BLaER1 treated with 17β-estradiol and CSF1 and Interleukin-3, amounts not matched to agents 10 nM and 100 nM (cell line): ENCODE results near the gene PREB.

Source experiments
- H3K27ac ChIP-seq, 11 experiments: shearing (Covaris generic); formaldehyde crosslinking; 2 replicates each; pipeline ENCODE4 v1.8.1; 2022
- H3K27me3 ChIP-seq, 11 experiments: shearing (Covaris generic); formaldehyde crosslinking; 2 replicates each; pipeline ENCODE4 v1.8.1; 2022
- H3K36me3 ChIP-seq, 11 experiments: shearing (Covaris generic); formaldehyde crosslinking; 2 replicates each; pipeline ENCODE4 v1.8.1; 2022
- H3K4me1 ChIP-seq, 10 experiments: shearing (Covaris generic); formaldehyde crosslinking; 2 replicates each; pipeline ENCODE4 v1.8.1; 2022
- H3K4me2 ChIP-seq, 11 experiments: shearing (Covaris generic); formaldehyde crosslinking; 2 replicates each; pipeline ENCODE4 v1.8.1; 2022
- H3K4me3 ChIP-seq, 10 experiments: shearing (Covaris generic); formaldehyde crosslinking; 2 replicates each; pipeline ENCODE4 v1.8.1; 2022
- H3K9ac ChIP-seq, 11 experiments: shearing (Covaris generic); formaldehyde crosslinking; 2 replicates each; pipeline ENCODE4 v1.8.1; 2022
- H3K9me3 ChIP-seq, 11 experiments: shearing (Covaris generic); formaldehyde crosslinking; replicated peaks in 1 of 11; 2 replicates each; pipeline ENCODE4 v1.8.1; 2022
- H4K20me1 ChIP-seq, 11 experiments: shearing (Covaris generic); formaldehyde crosslinking; 2 replicates each; pipeline ENCODE4 v1.8.1; 2022
- Cebpa-rat ChIP-seq, 11 experiments: shearing (Covaris generic); IDR thresholded peaks; 2 replicates each; pipeline ENCODE4 v1.8.1; 2022

The PREB gene

DNA sequence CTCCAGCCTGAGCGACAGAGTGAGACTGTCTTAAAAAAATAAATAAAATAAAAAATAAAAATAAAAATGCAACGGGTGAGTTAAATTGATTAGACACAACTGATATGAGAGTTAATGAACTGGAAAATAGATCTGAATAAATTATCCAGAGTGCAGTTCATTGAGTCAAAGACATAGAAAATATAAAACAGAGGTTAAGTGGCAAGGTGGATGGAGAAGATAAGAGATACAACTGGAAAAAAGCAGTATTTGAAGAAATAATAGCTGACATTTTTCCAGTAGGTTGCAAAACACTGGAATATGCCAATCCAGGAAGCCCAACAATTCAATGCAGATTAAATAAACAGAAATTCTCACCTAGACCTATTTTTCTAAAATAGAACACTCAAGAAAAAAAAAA is 26.2 kb downstream of the PREB start:
- no peak overlapping the region for H3K9ac ChIP-seq
- no peak overlapping the region for H3K4me2 ChIP-seq
- no peaks in the 10 kb centered on the region for H3K9me3 ChIP-seq
- H3K4me3 ChIP-seq = no peak overlapping the region
- no peaks in the 10 kb centered on the region for H3K36me3 ChIP-seq
- no peak overlapping the region for H3K27ac ChIP-seq
- peaks cover 9 to 18% (median 13%) of the 10 kb centered on the region in 10 experiments for H3K4me1 ChIP-seq
- TF ChIP-seq Cebpa-rat (IDR thresholded peaks at IDR 0.05) = no peak
- H3K27me3 ChIP-seq = no peaks in the 10 kb centered on the region
- H4K20me1 ChIP-seq = no peaks in the 10 kb centered on the region; a peak in 1 of 22 replicates

DNA sequence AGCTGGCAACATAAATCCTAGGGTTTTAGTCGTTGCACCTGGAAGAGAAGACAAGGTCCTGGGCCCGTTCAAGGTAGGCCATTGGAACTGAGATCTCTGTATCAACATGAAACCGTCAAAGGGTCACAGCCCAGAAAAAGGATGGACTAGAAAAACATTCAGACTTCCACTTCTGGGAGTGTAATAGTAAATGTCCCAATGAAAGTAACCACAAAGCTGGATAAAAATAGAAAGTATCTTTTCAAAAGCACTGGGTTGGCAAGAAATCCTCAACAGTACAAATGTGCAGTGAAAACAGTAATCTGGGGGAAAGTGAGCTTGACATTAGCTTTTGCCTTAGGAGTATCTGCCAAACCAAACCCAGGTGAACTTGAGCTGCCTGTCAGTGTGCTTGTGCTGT is 28.5 kb downstream of the PREB start:
- Histone ChIP-seq H3K9ac (peak overlapping the region in 2 of 11 experiments; percentile 17 to 22; a peak in 1 of 22 replicates), H3K4me3 (no peak overlapping the region), H3K4me2 (peak overlapping the region; percentile 38 to 69 (median 55); a peak in 21 of 22 replicates), H3K27ac (no peak overlapping the region), H3K9me3 (no peaks in the 10 kb centered on the region), H3K27me3 (no peaks in the 10 kb centered on the region), H3K36me3 (no peaks in the 10 kb centered on the region), H4K20me1 (no peaks in the 10 kb centered on the region), H3K4me1 (peaks cover 9 to 18% (median 13%) of the 10 kb centered on the region in 10 experiments)
- TF ChIP-seq Cebpa-rat (IDR thresholded peaks at IDR 0.05) = no peak

DNA sequence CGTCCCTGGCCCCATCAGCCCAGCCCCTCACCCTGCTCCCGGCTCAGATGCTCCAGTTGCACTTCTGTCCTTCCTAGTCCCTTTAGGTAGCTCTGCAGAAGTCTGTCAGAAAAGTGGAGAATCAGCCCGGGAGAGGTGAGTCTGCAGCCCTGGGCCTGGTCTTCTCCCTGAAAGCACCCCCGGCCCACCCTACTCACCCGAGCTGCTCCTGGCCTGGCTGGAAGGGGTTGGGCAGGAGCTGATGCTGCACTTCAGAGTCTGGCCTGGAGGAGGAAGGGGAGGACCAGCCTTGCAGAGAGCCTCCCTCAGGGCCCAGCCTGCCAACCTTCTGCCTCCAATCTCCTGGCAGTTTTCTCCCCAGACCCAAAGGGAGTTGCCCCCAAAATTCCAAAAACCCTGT is 32.1 kb downstream of the PREB start:
- no peaks in the 10 kb centered on the region for H3K9me3 ChIP-seq
- no peak overlapping the region for H3K4me3 ChIP-seq
- no peaks in the 10 kb centered on the region for H3K36me3 ChIP-seq
- peaks cover 13 to 27% (median 17%) of the 10 kb centered on the region in 10 experiments for H3K4me1 ChIP-seq
- H3K4me2 ChIP-seq = no peak overlapping the region
- no peak overlapping the region for H3K9ac ChIP-seq
- no peak for TF ChIP-seq Cebpa-rat (IDR thresholded peaks at IDR 0.05)
- no peaks in the 10 kb centered on the region for H4K20me1 ChIP-seq
- no peak overlapping the region for H3K27ac ChIP-seq
- H3K27me3 ChIP-seq = no peaks in the 10 kb centered on the region

DNA sequence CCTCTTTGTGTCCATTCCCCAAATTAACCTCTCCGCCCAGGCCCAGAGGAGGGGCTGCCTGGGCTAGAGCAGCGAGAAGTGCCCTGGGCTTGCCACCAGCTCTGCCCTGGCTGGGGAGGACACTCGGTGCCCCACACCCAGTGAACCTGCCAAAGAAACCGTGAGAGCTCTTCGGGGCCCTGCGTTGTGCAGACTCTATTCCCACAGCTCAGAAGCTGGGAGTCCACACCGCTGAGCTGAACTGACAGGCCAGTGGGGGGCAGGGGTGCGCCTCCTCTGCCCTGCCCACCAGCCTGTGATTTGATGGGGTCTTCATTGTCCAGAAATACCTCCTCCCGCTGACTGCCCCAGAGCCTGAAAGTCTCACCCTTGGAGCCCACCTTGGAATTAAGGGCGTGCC is 34.4 kb downstream of the PREB start:
- Histone ChIP-seq H3K36me3 (no peaks in the 10 kb centered on the region), H3K27ac (no peak overlapping the region), H4K20me1 (no peaks in the 10 kb centered on the region), H3K4me3 (no peak overlapping the region), H3K27me3 (no peaks in the 10 kb centered on the region), H3K9ac (no peak overlapping the region), H3K9me3 (no peaks in the 10 kb centered on the region), H3K4me2 (no peak overlapping the region), H3K4me1 (peaks cover 16 to 24% (median 19%) of the 10 kb centered on the region in 10 experiments; a peak in 19 of 20 replicates)
- no peak for TF ChIP-seq Cebpa-rat (IDR thresholded peaks at IDR 0.05)

DNA sequence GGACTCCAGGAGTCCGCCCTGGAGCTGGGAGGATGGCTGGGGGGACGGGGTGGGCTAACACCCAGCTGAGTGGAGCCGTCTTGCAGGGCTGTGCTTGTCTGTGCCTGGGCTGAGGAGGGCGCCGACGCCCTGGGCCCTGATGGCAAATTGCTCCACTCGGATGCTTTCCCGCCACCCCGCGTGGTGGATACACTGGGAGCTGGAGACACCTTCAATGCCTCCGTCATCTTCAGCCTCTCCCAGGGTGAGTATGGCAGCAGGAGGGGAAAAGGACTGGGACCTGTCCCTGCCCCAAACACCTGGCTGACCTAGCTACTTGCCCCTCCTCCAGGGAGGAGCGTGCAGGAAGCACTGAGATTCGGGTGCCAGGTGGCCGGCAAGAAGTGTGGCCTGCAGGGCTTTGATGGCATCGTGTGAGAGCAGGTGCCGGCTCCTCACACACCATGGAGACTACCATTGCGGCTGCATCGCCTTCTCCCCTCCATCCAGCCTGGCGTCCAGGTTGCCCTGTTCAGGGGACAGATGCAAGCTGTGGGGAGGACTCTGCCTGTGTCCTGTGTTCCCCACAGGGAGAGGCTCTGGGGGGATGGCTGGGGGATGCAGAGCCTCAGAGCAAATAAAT is 35.0 kb downstream of the PREB start:
- H3K9ac ChIP-seq = peak overlapping the region in 1 of 11 experiments; percentile 19; a peak in 4 of 22 replicates
- no peaks in the 10 kb centered on the region for H3K9me3 ChIP-seq
- H3K27me3 ChIP-seq = no peaks in the 10 kb centered on the region
- peaks cover 15 to 24% (median 19%) of the 10 kb centered on the region in 10 experiments; a peak in 19 of 20 replicates for H3K4me1 ChIP-seq
- H3K4me3 ChIP-seq = no peak overlapping the region
- H3K27ac ChIP-seq = no peak overlapping the region
- TF ChIP-seq Cebpa-rat (IDR thresholded peaks at IDR 0.05) = no peak
- H3K4me2 ChIP-seq = peak overlapping the region in 4 of 11 experiments; percentile 12 to 50 (median 42); a peak in 4 of 22 replicates
- H3K36me3 ChIP-seq = no peaks in the 10 kb centered on the region
- no peaks in the 10 kb centered on the region for H4K20me1 ChIP-seq

DNA sequence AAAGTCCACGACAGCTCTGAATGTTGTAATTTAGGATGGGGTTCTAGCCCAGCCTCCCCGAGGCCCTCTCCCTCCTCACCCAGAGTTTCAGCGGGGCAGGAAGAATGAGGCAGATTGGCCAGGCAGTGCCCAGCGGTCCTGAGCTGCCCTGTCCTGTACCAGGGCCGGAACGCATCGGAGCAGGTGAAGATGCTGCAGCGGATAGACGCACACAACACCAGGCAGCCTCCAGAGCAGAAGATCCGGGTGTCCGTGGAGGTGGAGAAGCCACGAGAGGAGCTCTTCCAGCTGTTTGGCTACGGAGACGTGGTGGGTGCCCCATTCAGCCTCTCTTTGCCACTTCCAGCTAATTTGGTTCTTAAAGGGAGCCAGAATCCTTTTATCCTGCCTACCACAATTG is 37.1 kb downstream of the PREB start:
- Histone ChIP-seq H3K4me2 (peak overlapping the region in 3 of 11 experiments; percentile 65 to 74 (median 67); a peak in 6 of 22 replicates), H3K9me3 (no peaks in the 10 kb centered on the region), H4K20me1 (no peaks in the 10 kb centered on the region), H3K27me3 (no peaks in the 10 kb centered on the region), H3K36me3 (no peaks in the 10 kb centered on the region), H3K9ac (no peak overlapping the region; a peak in 1 of 22 replicates), H3K27ac (no peak overlapping the region), H3K4me3 (no peak overlapping the region), H3K4me1 (peaks cover 15 to 28% (median 19%) of the 10 kb centered on the region in 10 experiments; a peak in 19 of 20 replicates)
- no peak for TF ChIP-seq Cebpa-rat (IDR thresholded peaks at IDR 0.05)

DNA sequence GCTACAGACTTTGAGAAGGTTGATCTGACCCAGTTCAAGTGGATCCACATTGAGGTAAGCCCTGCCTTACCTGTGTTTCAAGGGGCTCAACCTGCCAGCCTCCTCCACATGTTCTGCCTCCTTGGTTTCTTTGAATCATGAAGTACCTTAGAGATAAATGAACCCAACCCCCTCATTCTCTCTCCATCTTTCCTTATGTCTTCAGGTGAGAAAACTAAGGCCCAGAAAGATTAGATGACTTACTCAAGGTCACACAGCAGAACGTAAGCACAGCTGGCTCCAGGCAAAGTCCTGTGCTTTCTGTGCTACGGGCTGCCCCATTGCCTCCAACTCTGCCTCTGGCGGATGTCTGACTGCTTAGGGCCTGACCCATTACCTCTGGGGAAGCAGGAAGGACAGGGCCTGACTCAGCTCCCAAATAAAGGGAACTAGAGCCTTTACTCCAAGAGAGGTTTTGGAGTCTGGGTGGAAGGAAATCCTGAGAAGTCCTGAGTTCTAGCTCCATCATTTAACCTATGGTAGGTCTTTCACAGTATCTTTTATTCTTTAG is 37.6 kb downstream of the PREB start:
- peak overlapping the region in 6 of 11 experiments; percentile 44 to 74 (median 67); a peak in 11 of 22 replicates for H3K4me2 ChIP-seq
- no peak for TF ChIP-seq Cebpa-rat (IDR thresholded peaks at IDR 0.05)

DNA sequence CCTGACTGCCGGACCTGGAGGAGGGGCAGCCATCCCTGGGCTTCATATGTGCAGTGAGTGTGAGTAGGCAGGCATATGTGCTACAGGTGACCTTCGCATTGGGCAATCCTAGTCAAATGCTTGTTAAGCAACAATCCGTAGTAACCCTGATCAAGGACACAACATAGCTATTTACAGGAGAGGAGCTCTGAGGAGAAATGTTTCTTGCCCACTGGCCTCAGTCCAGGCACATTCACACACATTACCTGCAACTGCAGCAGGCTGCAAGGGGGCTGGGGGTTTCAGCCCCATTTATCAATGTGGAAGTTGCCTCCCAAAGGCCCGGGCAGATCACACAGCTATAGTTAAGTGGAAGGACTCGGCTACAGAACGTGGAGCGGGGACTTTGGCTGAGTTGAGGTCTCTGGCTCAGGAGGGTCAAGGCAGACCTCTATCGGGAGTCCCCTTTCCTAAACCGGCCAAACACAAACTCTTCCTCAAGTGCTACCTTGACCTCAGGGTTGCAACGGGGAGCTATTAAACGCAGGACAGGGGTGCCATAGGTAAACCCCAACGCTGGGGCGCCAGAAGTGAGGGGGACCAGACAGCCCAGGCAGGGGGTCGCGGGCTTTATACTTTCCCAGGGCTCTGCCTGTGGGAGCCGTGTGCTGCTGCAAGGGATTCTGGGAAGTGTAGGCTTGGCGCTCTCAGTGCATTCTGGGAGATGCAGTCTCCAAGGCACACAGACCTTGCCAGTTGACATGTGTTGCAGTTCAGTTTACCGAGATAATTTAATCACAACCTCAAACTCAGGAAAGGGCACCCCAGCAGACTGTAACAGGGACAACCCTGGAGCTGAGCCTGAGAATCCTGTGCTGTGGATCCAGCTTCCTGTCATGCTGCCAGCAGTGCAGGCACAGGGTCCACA is 38.4 kb downstream of the PREB start:
- Histone ChIP-seq H3K4me1 (peaks cover 16 to 29% (median 19%) of the 10 kb centered on the region in 10 experiments; a peak in 19 of 20 replicates), H3K36me3 (no peaks in the 10 kb centered on the region), H3K27me3 (no peaks in the 10 kb centered on the region), H3K9ac (peak overlapping the region in 3 of 11 experiments; percentile 3 to 19 (median 13); a peak in 3 of 22 replicates), H3K9me3 (no peaks in the 10 kb centered on the region), H3K27ac (peak overlapping the region in 2 of 11 experiments; percentile 1 to 3; a peak in 1 of 22 replicates), H4K20me1 (no peaks in the 10 kb centered on the region), H3K4me3 (0 out of 20 replicates have a peak overlapping the region, but pooled peaks of 1 of the 10 experiments have one; percentile 16), H3K4me2 (peak overlapping the region; percentile 19 to 74 (median 65))
- TF ChIP-seq Cebpa-rat (IDR thresholded peaks at IDR 0.05) = no peak

More for the DNA sequence above, 37.6 kb downstream of the PREB start:
- Histone ChIP-seq H3K27me3 (no peaks in the 10 kb centered on the region), H3K36me3 (no peaks in the 10 kb centered on the region), H3K4me1 (peaks cover 15 to 29% (median 19%) of the 10 kb centered on the region in 10 experiments; a peak in 19 of 20 replicates), H3K27ac (peak overlapping the region in 2 of 11 experiments; percentile 1 to 3; a peak in 1 of 22 replicates), H3K9ac (peak overlapping the region in 2 of 11 experiments; percentile 3 to 19; a peak in 3 of 22 replicates), H3K9me3 (no peaks in the 10 kb centered on the region), H3K4me3 (no peak overlapping the region), H4K20me1 (no peaks in the 10 kb centered on the region)

DNA sequence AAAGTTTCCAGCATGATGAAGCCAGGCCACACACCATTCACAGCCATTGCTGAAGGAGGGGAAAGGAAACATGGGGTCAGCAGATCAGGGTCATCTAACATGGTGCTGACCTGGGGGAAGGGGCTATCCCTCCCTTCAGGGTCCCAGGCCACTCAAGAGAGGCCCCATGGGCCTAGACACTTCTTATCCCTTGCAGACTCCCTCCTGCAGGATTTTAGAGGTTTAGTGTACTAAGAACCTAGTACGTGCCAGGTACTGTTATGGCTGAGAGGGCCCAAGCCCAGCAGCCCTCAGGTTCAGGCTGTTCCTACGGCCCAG is 39.0 kb downstream of the PREB start:
- H3K9ac ChIP-seq = no peak overlapping the region
- peak overlapping the region in 4 of 11 experiments; percentile 44 to 72 (median 66); a peak in 1 of 22 replicates for H3K4me2 ChIP-seq
- H3K36me3 ChIP-seq = no peaks in the 10 kb centered on the region
- H3K27ac ChIP-seq = no peak overlapping the region
- no peaks in the 10 kb centered on the region for H4K20me1 ChIP-seq
- H3K4me1 ChIP-seq = peaks cover 18 to 34% (median 21%) of the 10 kb centered on the region in 10 experiments
- no peak overlapping the region for H3K4me3 ChIP-seq
- no peak for TF ChIP-seq Cebpa-rat (IDR thresholded peaks at IDR 0.05)
- no peaks in the 10 kb centered on the region for H3K27me3 ChIP-seq
- H3K9me3 ChIP-seq = no peaks in the 10 kb centered on the region
